Measurements from ENCODE around the gene LHPP.

DNA sequence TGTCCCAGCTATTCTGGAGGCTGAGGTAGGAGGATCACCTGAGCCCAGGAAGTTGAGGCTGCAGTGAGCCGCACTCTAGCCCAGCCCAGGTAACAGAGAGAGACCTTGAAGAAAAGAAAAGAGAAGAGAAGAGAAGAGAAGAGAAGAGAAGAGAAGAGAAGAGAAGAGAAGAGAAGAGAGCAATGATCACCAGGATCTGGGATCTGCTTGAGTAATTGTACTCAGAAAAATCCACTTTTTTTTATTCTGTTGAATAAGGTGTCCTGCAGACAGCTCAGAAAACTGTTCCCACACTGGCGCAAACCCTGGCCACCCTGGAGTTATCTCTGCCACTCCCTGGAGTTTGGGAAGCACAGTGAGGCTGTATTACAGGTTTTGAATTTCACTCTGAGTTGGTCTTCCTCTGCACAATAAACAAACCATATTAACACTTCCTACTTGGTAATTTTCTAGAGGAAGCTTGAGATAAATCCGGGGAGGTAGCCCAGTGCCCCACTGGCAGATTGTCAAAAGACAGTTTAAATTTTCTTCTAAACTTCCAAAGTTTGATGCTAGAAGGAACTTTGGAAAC is 33.3 kb upstream of the LHPP start:
- TF ChIP-seq CTCF (IDR thresholded peaks at IDR 0.05) (no peak), POLR2A (IDR thresholded peaks at IDR 0.05) (no peak)
